OCI-LY3 (cell line): ENCODE results near the gene PKNOX1.
A peak's percentile ranks its signal among the peaks of the same experiment; 100 is the strongest.

Source experiments
- H2AFZ ChIP-seq: fragments of 200-600, 300-600 bp; shearing (Covaris generic); 2 replicates; pipeline ENCODE4 v1.6.0; 2014; ENCODE audit warnings: antibody characterized with exemption, low read depth, low read length
- H3K27ac ChIP-seq: fragments of 200-600, 300-600 bp; sonication (generic); 2 replicates; pipeline ENCODE4 v1.5.1; 2014; ENCODE audit warnings: mild to moderate bottlenecking, low read length, moderate library complexity, mixed read lengths
- H3K27me3 ChIP-seq: fragments of 200-600, 300-600 bp; sonication (generic); 2 replicates; pipeline ENCODE4 v1.6.1; 2014; ENCODE audit warnings: low read depth, low read length, mixed read lengths
- H3K36me3 ChIP-seq: fragments of 200-600, 300-600 bp; sonication (generic); replicated peaks from 2 replicates; pipeline ENCODE3; 2014; ENCODE audit warnings: low read depth, low read length, mixed read lengths
- H3K4me1 ChIP-seq: fragments of 300-600, 200-600 bp; sonication (generic); 2 replicates; pipeline ENCODE4 v1.6.1; 2014; ENCODE audit warnings: low read length, mixed read lengths
- H3K4me2 ChIP-seq: fragments of 200-600, 300-600 bp; sonication (generic); 2 replicates; pipeline ENCODE4 v1.6.1; 2014; ENCODE audit warnings: low read length, mixed read lengths
- H3K4me3 ChIP-seq: fragments of 300-600, 200-600 bp; sonication (generic); 2 replicates; pipeline ENCODE4 v1.5.1; 2014; ENCODE audit warnings: antibody characterized with exemption, mild to moderate bottlenecking, low read length, moderate library complexity
- H3K79me2 ChIP-seq: fragments of 300-600, 200-600 bp; shearing (Covaris generic); 2 replicates; pipeline ENCODE4 v1.6.1; 2014; ENCODE audit warnings: mild to moderate bottlenecking, low read length, mixed read lengths
- H3K9ac ChIP-seq: fragments of 300-600, 200-600 bp; shearing (Covaris generic); 2 replicates; pipeline ENCODE4 v1.6.0; 2014; ENCODE audit warnings: mild to moderate bottlenecking, low read length, moderate library complexity
- H3K9me3 ChIP-seq: fragments of 200-600, 300-600 bp; shearing (Covaris generic); 2 replicates; pipeline ENCODE4 v1.6.1; 2014; ENCODE audit warnings: low read length, mixed read lengths; ENCODE audit not compliant: insufficient read depth
- H4K20me1 ChIP-seq: fragments of 200-600, 300-600 bp; sonication (generic); 2 replicates; pipeline ENCODE4 v1.6.1; 2016; ENCODE audit warnings: low read length, mixed read lengths; ENCODE audit not compliant: insufficient read depth
- CTCF ChIP-seq: fragments of 200-600, 300-600 bp; sonication (generic); IDR thresholded peaks from 2 replicates; pipeline ENCODE4 v1.5.1; 2014; ENCODE audit warnings: antibody characterized with exemption, low read length, low read depth
- EZH2phosphoT487 ChIP-seq: fragments of 200-600 bp; shearing (Covaris generic); IDR thresholded peaks from 2 replicates; pipeline ENCODE4 v1.6.1; 2018; ENCODE audit warnings: antibody characterized with exemption, mixed run types, low read depth

PKNOX1 gene

GRCh38 chr21:43015906-43016540, 41.7 kb downstream of the PKNOX1 start:
- no peak overlapping the region for H3K4me3 ChIP-seq
- no peak for TF ChIP-seq CTCF
- TF ChIP-seq EZH2phosphoT487 = no peak
- no peak overlapping the region for H3K27ac ChIP-seq
- no peak overlapping the region for H3K9ac ChIP-seq
- peaks cover 11% of the 10 kb centered on the region for H3K4me1 ChIP-seq
- H2AFZ ChIP-seq = no peak overlapping the region
- H3K79me2 ChIP-seq = no peaks in the 10 kb centered on the region
- H3K4me2 ChIP-seq = peak overlapping the region; percentile 14; the same call in 1 of the 2 replicates
- no peaks in the 10 kb centered on the region for H3K27me3 ChIP-seq
- peaks cover 13% of the 10 kb centered on the region for H3K36me3 ChIP-seq
- no peaks in the 10 kb centered on the region for H4K20me1 ChIP-seq
- no peaks in the 10 kb centered on the region for H3K9me3 ChIP-seq

- peaks cover 11% of the 10 kb centered on the region for H3K36me3 ChIP-seq
- no peak overlapping the region for H3K4me3 ChIP-seq
- H3K79me2 ChIP-seq = no peaks in the 10 kb centered on the region
- no peak overlapping the region for H3K27ac ChIP-seq
- H4K20me1 ChIP-seq = no peaks in the 10 kb centered on the region
- H3K4me2 ChIP-seq = no peak overlapping the region
- peaks cover 11% of the 10 kb centered on the region for H3K4me1 ChIP-seq
- TF ChIP-seq EZH2phosphoT487 (no peak), CTCF (no peak)
- H2AFZ ChIP-seq = no peak overlapping the region
- no peaks in the 10 kb centered on the region for H3K9me3 ChIP-seq
- H3K27me3 ChIP-seq = no peaks in the 10 kb centered on the region
- H3K9ac ChIP-seq = no peak overlapping the region
Measured at GRCh38 chr21:43016728-43017127, 42.4 kb downstream of the PKNOX1 start.

- H3K79me2 ChIP-seq = no peaks in the 10 kb centered on the region
- H2AFZ ChIP-seq = no peak overlapping the region
- H3K9me3 ChIP-seq = no peaks in the 10 kb centered on the region
- no peak overlapping the region for H3K27ac ChIP-seq
- no peak overlapping the region for H3K4me3 ChIP-seq
- no peak overlapping the region for H3K9ac ChIP-seq
- TF ChIP-seq EZH2phosphoT487 = no peak
- no peak for TF ChIP-seq CTCF
- no peaks in the 10 kb centered on the region for H3K27me3 ChIP-seq
- H3K4me1 ChIP-seq = peaks cover 11% of the 10 kb centered on the region
- no peaks in the 10 kb centered on the region for H4K20me1 ChIP-seq
- peaks cover 8% of the 10 kb centered on the region for H3K36me3 ChIP-seq
- H3K4me2 ChIP-seq = no peak overlapping the region
Measured at GRCh38 chr21:43018519-43018918, 44.2 kb downstream of the PKNOX1 start.

GRCh38 chr21:43020177-43020576, 45.8 kb downstream of the PKNOX1 start:
- Histone ChIP-seq H3K27me3 (no peaks in the 10 kb centered on the region), H4K20me1 (no peaks in the 10 kb centered on the region), H3K4me3 (no peak overlapping the region), H3K4me1 (peaks cover 11% of the 10 kb centered on the region), H3K4me2 (no peak overlapping the region), H3K27ac (no peak overlapping the region), H2AFZ (no peak overlapping the region), H3K36me3 (peaks cover 3% of the 10 kb centered on the region), H3K79me2 (no peaks in the 10 kb centered on the region), H3K9me3 (no peaks in the 10 kb centered on the region), H3K9ac (no peak overlapping the region)
- TF ChIP-seq CTCF (no peak), EZH2phosphoT487 (no peak)
